Heart right ventricle (tissue), 16 donors: ENCODE data around the gene RNU2-63P. TPM values are rescaled to one million over a fixed set of nuclear protein-coding genes. Genes with fewer than 3 reads are reported as not detected.
"Not testable (repeated sequence)": the region's sequence is repeated elsewhere in the genome, so short reads cannot be mapped to it uniquely, and the experiment has no call there.

ENCODE experiments used
- ATAC-seq, 8 donors: fragments of 200-7000 bp; cut with Tn5 transposase; one replicate each; pipeline ENCODE4 v1.9.1; 2020; ENCODE audit warnings: mild to moderate bottlenecking in 8 of 8, moderate library complexity in 8 of 8, moderate number of reproducible peaks in 1 of 8
- DNase-seq, 2 donors: peaks; one replicate each; pipeline ENCODE4 v3.0.0-alpha.2; 2020
- H3K27ac ChIP-seq, 10 donors: fragments of 200-600 bp; sonication (generic) in 2 of 10; one replicate each; pipeline versions ENCODE4 v1.5.0 to v1.8.0; 2020 to 2022; ENCODE audit warnings: mild to moderate bottlenecking in 3 of 10
- H3K27me3 ChIP-seq, 7 donors: fragments of 200-600 bp; one replicate each; pipeline ENCODE4 v1.8.0; 2021 to 2022; ENCODE audit warnings: mild to moderate bottlenecking in 2 of 7
- H3K36me3 ChIP-seq, 9 donors: fragments of 200-600 bp; sonication (generic) in 1 of 9; one replicate each; pipeline versions ENCODE4 v1.5.0 to v1.8.0; 2020 to 2022; ENCODE audit warnings: mild to moderate bottlenecking in 2 of 9
- H3K4me1 ChIP-seq, 9 donors: fragments of 200-600 bp; sonication (generic) in 1 of 9; one replicate each; pipeline versions ENCODE4 v1.5.0 to v1.8.0; 2020 to 2022; ENCODE audit warnings: mild to moderate bottlenecking in 4 of 9
- H3K4me3 ChIP-seq, 10 donors: fragments of 200-600 bp; sonication (generic) in 2 of 10; one replicate each; pipeline versions ENCODE4 v1.5.0 to v1.8.0; 2020 to 2022; ENCODE audit warnings: mild to moderate bottlenecking in 7 of 10, moderate library complexity in 2 of 10
- H3K9me3 ChIP-seq, 11 donors: fragments of 200-600 bp in 10 of 11; sonication (generic) in 2 of 11; one replicate each; pipeline versions ENCODE4 v1.5.0 to v1.8.0; 2013 to 2022; ENCODE audit warnings: mild to moderate bottlenecking in 2 of 11, control low read depth in 1 of 11, moderate library complexity in 1 of 11
- WGBS, 2 donors: extraction: QIAGEN DNeasy Blood & Tissue Kit; methylation state at CpG; one replicate each; pipeline ENCODE4 v1.1.7; 2013; ENCODE audit warnings: inconsistent platforms in 1 of 2; 5-methylcytosine and 5-hydroxymethylcytosine counted together
- intact Hi-C, 10 donors: fragments of 100-400 bp; cut with DNase I; formaldehyde crosslinking; loops; one replicate each; pipeline versions ENCODE4 v1.11.1 to v1.14.2; 2022
- polyA plus RNA-seq, 2 donors: library from polyadenylated mRNA; stranded (reverse); fragments of 200-250 nt; gene quantifications; one replicate each; pipeline ENCODE4 v1.2.3, GENCODE V29; 2013
- total RNA-seq, 10 donors: library from RNA; stranded (reverse); fragmentation: NEBNext Ultra II Directional in 3 of 10; extraction: Animal tissue kit (Norgen Biotek cat#: 25700) in 3 of 10; gene quantifications; one replicate each; pipeline versions ENCODE4 v1.2.1 to v1.2.4, GENCODE V29; 2021 to 2023
- TF ChIP-seq, protein P1 (sequence below), 9 donors: fragments of 200-600 bp; sonication (generic) in 2 of 9; IDR thresholded peaks; one replicate each; pipeline versions ENCODE4 v1.5.0 to v1.8.0; 2021 to 2022; ENCODE audit warnings: antibody characterized with exemption in 9 of 9, mild to moderate bottlenecking in 5 of 9, moderate library complexity in 1 of 9
- donor health status: Arrhythmogenic right ventricular cardiomyopathy.
- donor health status: ischemic (EF 13 %, LVEDD 7.1; RV severe dilation, severe dysfunction).
- donor health status: healthy with polysubstance abuse.
- donor health status: DM: no; HTN: yes; CAD: no.
- donor health status: DM: no; HTN: no; CAD: no.
- donor health status: ischemic (EF 25% LVEDD 6.9; RV normal size, moderate dysfunction).
- donor health status: ischemic (EF 25% LVEDD 5.7; RV mildly dilated, moderate dysfunction).
- donor health status: healthy.
- donor health status: DM: yes; HTN: yes; CAD: no.
- donor health status: Ischemic cardiomyopathy.
- donor health status: ischemic (EF 35%, LVEDD 5.7; RV mildly dilated, moderate dysfunction).
- donor health status: nonischemic (EF 11% LVEDD 7.7; RV severe dilation, severe dysfunction).
- donor health status: DM: yes; HTN: yes; CAD: no.
- donor health status: PGD.
- donor health status: ischemic (EF 29% LVEDD 5.4; RV normal size, mild dysfunction).
- donor health status: nonischemic (EF 23%, LVEDD 6.1; RV moderate dilation, normal function).

RNU2-63P gene
- total and polyA plus RNA-seq, 12 donors, result 4.0 to 7.0 TPM; not detected in 10

DNA sequence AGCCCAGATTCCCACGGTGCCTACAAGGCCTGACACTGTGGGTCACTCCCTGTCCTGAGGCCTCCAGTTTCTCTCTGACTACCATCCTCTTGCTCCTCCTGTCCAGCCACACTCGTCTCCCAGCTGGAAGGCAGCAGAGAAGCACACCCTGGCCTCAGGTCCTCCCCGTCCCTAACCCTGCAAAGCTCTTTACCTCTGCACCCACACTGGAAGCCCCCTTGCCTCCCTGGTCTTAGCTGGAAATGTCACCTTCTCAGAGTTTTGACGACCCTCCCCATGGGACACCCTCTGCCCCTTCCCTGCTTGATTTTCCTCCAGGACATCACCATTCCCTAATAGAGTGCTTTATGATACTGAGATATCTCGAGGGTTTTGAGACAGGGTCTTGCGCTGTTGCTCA lies 10.6 kb downstream of the RNU2-63P start:
- no peaks in the 10 kb centered on the region for H3K36me3 ChIP-seq
- TF ChIP-seq, protein P1, sequence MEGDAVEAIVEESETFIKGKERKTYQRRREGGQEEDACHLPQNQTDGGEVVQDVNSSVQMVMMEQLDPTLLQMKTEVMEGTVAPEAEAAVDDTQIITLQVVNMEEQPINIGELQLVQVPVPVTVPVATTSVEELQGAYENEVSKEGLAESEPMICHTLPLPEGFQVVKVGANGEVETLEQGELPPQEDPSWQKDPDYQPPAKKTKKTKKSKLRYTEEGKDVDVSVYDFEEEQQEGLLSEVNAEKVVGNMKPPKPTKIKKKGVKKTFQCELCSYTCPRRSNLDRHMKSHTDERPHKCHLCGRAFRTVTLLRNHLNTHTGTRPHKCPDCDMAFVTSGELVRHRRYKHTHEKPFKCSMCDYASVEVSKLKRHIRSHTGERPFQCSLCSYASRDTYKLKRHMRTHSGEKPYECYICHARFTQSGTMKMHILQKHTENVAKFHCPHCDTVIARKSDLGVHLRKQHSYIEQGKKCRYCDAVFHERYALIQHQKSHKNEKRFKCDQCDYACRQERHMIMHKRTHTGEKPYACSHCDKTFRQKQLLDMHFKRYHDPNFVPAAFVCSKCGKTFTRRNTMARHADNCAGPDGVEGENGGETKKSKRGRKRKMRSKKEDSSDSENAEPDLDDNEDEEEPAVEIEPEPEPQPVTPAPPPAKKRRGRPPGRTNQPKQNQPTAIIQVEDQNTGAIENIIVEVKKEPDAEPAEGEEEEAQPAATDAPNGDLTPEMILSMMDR (IDR thresholded peaks at IDR 0.05), result no peak
- H3K27ac ChIP-seq, result no peak overlapping the region
- ATAC-seq (no peak), DNase-seq (no peak)
- no peaks in the 10 kb centered on the region for H3K9me3 ChIP-seq
- WGBS, 2 donors, result 86 to 88% methylated on average over 6 of the region's 6 CpGs
- H3K27me3 ChIP-seq, result peaks cover 0 to 9% (median 0%) of the 10 kb centered on the region in 7 donors
- H3K4me1 ChIP-seq, result peaks cover 0 to 7% (median 0%) of the 10 kb centered on the region in 9 donors
- no peak overlapping the region for H3K4me3 ChIP-seq
- intact Hi-C loops, result no loop called here

DNA sequence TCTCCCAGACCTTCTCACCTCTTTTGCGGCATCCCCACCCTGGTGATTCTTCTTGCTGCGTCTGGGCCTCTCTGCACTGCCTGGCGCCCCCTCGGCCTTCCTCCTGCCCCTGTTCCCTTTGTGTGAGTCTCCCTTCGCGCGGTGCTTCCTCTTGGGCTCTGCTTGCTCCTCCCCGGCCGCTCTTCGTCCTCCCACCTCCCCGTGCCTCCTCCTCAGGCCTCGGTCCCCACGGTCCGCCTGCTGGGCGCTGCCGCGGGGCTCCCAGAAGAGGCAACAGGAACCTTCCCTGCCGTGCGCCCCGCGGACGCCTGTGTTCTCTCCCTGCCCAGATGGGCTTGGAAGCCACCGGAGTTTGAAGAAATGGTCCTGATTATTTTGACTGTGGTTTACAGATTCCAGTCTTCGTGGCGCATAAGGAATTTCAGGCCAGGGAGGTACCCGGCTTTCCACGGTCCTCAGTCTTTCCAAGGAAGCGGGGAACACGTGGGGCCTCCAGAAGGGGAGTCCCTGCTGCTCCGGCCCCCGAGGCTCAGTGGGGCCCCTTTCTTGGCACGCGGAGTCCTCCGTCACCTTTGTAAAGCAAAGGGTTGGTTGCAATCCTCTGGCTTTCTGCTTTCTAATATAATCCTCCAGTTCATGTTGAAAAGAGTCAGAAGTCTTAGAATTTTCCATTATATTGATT lies 13.1 kb downstream of the RNU2-63P start:
- H3K27ac ChIP-seq, result no peak overlapping the region
- H3K4me1 ChIP-seq, result peaks cover 0 to 7% (median 0%) of the 10 kb centered on the region in 9 donors
- DNase-seq (peak in 1 of 2 donors; percentile 16), ATAC-seq (peak in 1 of 8 donors; percentile 35)
- H3K4me3 ChIP-seq, result no peak overlapping the region
- 44 to 55% methylated on average over 34 of the region's 34 CpGs for WGBS, 2 donors
- peaks cover 0 to 9% (median 0%) of the 10 kb centered on the region in 7 donors for H3K27me3 ChIP-seq
- no peaks in the 10 kb centered on the region for H3K9me3 ChIP-seq
- TF ChIP-seq, protein P1 (IDR thresholded peaks at IDR 0.05), result no peak
- intact Hi-C loops, result no loop called here
- no peaks in the 10 kb centered on the region for H3K36me3 ChIP-seq

DNA sequence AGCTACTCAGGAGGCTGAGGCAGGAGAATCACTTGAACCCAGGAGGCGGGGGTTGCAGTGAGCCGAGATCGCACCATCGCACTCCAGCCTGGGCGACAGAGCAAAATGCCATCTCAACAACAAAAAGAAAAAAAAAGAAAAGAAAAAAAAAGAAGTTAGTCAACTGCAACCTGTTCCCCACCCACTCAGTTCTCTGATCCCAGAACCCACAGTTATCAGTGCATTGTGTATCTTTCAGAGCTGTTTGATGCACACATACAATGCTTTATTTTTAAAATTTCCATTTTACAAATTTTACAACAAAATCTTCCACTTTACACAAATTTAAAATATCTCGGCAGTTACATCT lies 14.0 kb downstream of the RNU2-63P start:
- peaks cover 0 to 9% (median 0%) of the 10 kb centered on the region in 7 donors for H3K27me3 ChIP-seq
- H3K36me3 ChIP-seq, result no peaks in the 10 kb centered on the region
- no peak overlapping the region for H3K27ac ChIP-seq
- 95 to 97% methylated on average over 6 of the region's 6 CpGs for WGBS, 2 donors
- DNase-seq (no peak), ATAC-seq (no peak)
- H3K9me3 ChIP-seq, result no peaks in the 10 kb centered on the region
- TF ChIP-seq, protein P1 (IDR thresholded peaks at IDR 0.05), result no peak
- intact Hi-C loops, result no loop called here
- no peak overlapping the region for H3K4me3 ChIP-seq
- peaks cover 0 to 7% (median 0%) of the 10 kb centered on the region in 9 donors for H3K4me1 ChIP-seq

DNA sequence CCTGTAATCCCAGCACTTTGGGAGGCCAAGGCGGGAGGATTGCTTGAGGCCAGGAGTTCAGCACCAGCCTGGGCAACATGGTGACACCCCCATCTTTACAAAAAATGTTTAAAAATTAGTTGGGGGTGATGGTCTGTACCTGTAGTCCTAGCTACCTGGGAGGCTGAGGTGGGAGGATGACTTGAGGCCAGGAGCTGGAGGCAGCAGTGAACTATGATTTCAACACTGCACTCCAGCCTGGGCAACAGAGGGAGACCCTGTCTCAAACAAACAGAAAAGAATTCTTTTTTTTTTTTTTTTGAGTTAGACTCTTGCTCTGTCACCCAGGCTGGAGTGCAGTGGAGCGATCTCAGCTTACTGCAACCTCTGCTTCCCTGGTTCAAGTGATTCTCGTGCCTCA lies 15.9 kb downstream of the RNU2-63P start:
- H3K27me3 ChIP-seq, H3K4me3 ChIP-seq, H3K27ac ChIP-seq, H3K4me1 ChIP-seq, ATAC-seq, intact Hi-C loops, H3K36me3 ChIP-seq, H3K9me3 ChIP-seq, DNase-seq: not testable (repeated sequence)
- 64 to 65% methylated on average over 3 of the region's 3 CpGs for WGBS, 2 donors

DNA sequence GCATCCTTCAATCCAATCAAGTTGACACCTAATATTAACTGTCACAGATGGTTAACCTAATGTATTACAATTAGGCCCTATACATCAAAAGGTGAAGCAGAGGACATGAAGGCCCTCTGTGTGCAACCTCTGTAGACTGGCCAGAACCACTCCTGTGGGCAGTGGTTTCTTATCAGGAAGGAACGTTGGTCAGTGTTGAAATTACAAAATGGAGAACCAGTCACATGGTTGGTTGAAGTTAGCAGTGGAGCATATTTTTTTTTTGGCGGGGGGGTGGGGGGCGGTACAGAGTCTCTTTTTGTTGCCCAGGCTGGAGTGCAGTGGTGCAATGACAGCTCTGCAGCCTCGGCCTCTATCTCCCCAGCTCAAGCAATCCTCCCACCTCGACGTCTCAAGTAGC lies 19.8 kb downstream of the RNU2-63P start:
- H3K4me1 ChIP-seq, result peaks cover 0 to 2% (median 0%) of the 10 kb centered on the region in 9 donors
- intact Hi-C loops, result no loop called here
- no peaks in the 10 kb centered on the region for H3K9me3 ChIP-seq
- no peaks in the 10 kb centered on the region for H3K36me3 ChIP-seq
- no peaks in the 10 kb centered on the region for H3K27me3 ChIP-seq
- ATAC-seq (no peak), DNase-seq (no peak)
- TF ChIP-seq, protein P1 (IDR thresholded peaks at IDR 0.05), result no peak
- no peak overlapping the region for H3K27ac ChIP-seq
- no peak overlapping the region for H3K4me3 ChIP-seq
- 78 to 79% methylated on average over 6 of the region's 6 CpGs for WGBS, 2 donors
